NCI-H524 treated with DMSO at 0.1 percent for 48 hours (cell line): ENCODE measurements around the gene OR11H12.
"Not testable (repeated sequence)": the region's sequence is repeated elsewhere in the genome, so short reads cannot be mapped to it uniquely, and the experiment has no call there.

Experiments
- DNase-seq: peaks from one replicate; lab custom pipeline; 2025; lab: John Stamatoyannopoulos, UW

The OR11H12 gene

GRCh38 chr14:18600817-18601216 lies at the start of gene OR11H12:
Gene OR11H12 (plus strand): TSS chr14:18601117. CDS start chr14:18601117, 0 bp downstream.
- not testable (repeated sequence) for DNase-seq

- not testable (repeated sequence) for DNase-seq
Observed at GRCh38 chr14:18582908-18583307, 18.0 kb upstream of the OR11H12 start.

GRCh38 chr14:18626610-18627213 lies 25.8 kb downstream of the OR11H12 start:
- not testable (repeated sequence) for DNase-seq

- not testable (repeated sequence) for DNase-seq
Observed at GRCh38 chr14:18636066-18636465, 35.1 kb downstream of the OR11H12 start.

GRCh38 chr14:18638032-18638431 lies 37.1 kb downstream of the OR11H12 start:
- DNase-seq: not testable (repeated sequence)

GRCh38 chr14:18638785-18639184 lies 37.9 kb downstream of the OR11H12 start:
- DNase-seq: not testable (repeated sequence)

GRCh38 chr14:18646075-18646730 lies 45.3 kb downstream of the OR11H12 start:
- DNase-seq: not testable (repeated sequence)
